Spleen (tissue), 7 donors: ENCODE results near the gene SPAG17.

ENCODE experiments used
- POLR2A ChIP-seq, 3 donors: fragments of 450-650 bp; IDR thresholded peaks; one replicate each; pipeline ENCODE4 v1.5.1; 2017; ENCODE audit warnings: antibody characterized with exemption in 3 of 3, mild to moderate bottlenecking in 1 of 3
- POLR2AphosphoS5 ChIP-seq, 3 donors: sonication (generic); formaldehyde crosslinking; IDR thresholded peaks; one replicate each; pipeline ENCODE4 v1.5.1; 2017; ENCODE audit warnings: antibody characterized with exemption in 3 of 3
- TF ChIP-seq, protein P1 (sequence below), 11 experiments: fragments of 200-600 bp in 7 of 11; fragments of 450-650 bp in 4 of 11; sonication (generic) in 4 of 11; IDR thresholded peaks in 8 of 11; conservative IDR thresholded peaks in 3 of 11; 1 replicate in 7 of 11; 2 replicates in 4 of 11; pipeline versions ENCODE4 v1.4.0 to v1.8.0; 2016 to 2021; ENCODE audit warnings: antibody characterized with exemption in 11 of 11, inconsistent platforms in 4 of 11, mild to moderate bottlenecking in 1 of 11
- donor health status: DM: no; HTN: no; CAD: no; lungs with moderate emphysema.
- donor health status: DM: no; HTN: no; CAD: no.
- donor health status: DM: no; HTN: no; CAD: no.

DNA sequence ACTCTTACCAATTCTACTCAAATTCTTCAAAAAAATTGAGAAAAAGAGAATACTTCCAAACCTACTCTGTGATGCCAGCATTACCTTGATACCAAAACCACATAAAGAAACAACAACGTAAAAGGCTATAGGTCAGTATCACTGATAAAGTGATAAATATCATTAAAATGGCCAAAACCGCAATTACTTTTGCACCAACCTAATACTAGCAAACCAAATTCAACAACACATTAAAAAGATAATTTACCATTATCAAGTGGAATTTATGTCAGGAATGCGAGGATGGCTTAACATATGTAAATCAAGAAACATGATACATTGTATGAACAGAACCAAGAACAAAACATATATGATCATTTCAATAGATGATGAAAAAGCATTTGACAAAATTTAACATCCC is 7.0 kb downstream of the SPAG17 start:
- TF ChIP-seq POLR2AphosphoS5 (IDR thresholded peaks at IDR 0.05) (no peak), POLR2A (IDR thresholded peaks at IDR 0.05) (no peak)
- TF ChIP-seq, protein P1, sequence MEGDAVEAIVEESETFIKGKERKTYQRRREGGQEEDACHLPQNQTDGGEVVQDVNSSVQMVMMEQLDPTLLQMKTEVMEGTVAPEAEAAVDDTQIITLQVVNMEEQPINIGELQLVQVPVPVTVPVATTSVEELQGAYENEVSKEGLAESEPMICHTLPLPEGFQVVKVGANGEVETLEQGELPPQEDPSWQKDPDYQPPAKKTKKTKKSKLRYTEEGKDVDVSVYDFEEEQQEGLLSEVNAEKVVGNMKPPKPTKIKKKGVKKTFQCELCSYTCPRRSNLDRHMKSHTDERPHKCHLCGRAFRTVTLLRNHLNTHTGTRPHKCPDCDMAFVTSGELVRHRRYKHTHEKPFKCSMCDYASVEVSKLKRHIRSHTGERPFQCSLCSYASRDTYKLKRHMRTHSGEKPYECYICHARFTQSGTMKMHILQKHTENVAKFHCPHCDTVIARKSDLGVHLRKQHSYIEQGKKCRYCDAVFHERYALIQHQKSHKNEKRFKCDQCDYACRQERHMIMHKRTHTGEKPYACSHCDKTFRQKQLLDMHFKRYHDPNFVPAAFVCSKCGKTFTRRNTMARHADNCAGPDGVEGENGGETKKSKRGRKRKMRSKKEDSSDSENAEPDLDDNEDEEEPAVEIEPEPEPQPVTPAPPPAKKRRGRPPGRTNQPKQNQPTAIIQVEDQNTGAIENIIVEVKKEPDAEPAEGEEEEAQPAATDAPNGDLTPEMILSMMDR (IDR thresholded peaks at IDR 0.05 in 8 of 11, conservative IDR thresholded peaks at IDR 0.05 in 3 of 11): no peak
